GM18511 (cell line): ENCODE measurements around the gene RASSF3.
"Not testable (repeated sequence)": the region's sequence is repeated elsewhere in the genome, so short reads cannot be mapped to it uniquely, and the experiment has no call there.

ENCODE experiments used
- ATAC-seq: cut with Tn5 transposase; IDR thresholded peaks from one replicate; pipeline ENCODE4 v1.9.1; 2021; ENCODE audit warnings: mild to moderate bottlenecking, moderate library complexity; ENCODE audit not compliant: unreplicated experiment

RASSF3 gene

DNA sequence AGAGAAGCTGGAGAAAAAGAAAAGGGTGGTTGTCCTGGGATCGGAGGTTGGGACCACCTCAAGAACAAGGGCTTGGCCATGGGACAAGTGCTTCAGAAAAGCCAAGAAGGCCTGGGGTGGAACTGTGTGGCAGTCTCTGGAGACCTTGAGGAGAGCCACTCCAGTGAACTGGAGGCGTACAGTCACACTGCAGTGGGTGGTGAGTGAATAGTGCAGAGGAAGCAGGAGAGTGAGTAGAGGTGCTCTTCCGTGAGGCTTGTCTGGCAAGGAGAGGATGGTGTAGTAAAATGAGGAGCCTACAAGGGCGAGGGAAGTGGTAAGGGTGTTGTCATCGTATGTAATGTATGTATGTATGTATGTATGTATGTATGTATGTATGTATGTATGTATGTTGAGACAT lies 20.9 kb downstream of the RASSF3 start:
- peak; percentile 57 for ATAC-seq

DNA sequence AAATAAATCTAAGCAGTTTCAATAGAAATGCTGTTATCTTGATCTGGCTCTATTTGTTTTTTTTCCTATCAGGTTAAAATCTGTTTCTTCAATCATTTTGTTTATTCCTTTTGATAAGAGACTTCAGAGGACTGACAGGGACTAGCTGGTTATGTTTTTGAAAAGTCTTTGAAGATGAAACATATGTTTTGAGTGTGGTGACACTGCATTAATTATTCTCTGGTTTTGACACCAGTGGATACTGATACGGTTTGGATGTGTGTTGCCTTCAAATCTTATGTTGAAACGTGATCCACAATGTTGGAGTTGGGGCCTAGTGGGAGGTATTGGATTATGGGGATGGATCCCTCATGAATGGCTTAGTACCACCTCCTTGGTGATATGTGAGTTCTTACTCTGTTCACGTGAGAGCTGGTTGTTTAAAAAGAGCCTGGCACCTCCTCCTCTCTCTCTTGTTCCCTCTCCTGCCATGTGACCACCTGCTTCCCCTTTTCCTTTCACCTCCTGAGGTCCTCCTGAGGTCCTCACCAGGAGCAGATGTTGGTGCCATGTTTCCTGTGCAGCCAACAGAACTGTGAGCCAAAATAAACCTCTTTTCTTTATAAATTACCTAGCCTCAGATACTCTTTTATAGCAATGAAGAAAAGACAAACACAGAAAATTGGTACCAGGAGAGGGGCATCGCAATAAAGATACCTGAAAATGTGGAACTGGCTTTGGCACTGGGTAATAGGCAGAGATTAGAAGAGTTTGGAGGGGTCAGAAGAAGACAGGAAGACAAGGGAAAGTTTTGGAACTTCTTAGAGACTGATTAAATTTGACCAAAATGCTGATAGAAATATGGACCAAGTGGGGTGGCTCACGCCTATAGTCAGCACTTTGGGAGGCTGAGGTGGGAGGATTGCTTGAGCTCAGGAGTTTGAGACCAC lies 23.0 kb downstream of the RASSF3 start:
- ATAC-seq: no peak

DNA sequence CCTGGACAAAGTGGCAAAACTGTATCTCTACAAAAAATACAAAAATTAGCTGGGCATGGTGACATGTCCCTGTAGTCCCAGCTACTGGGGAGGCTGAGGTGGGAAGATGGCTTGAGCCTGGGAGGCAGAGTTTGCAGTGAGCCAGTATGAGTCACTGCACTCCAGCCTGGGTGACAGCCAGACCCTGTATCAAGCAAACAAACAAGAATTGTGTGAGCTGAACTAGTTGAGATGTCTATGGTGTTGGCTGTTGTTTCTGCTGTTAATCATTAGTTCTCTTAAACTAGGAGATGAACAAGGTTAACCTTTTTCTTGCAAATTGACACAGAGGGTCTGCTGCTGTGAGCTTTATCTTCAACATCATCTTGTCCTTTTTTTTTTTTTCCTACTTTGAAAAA lies 23.6 kb downstream of the RASSF3 start:
- peak; percentile 60 for ATAC-seq

DNA sequence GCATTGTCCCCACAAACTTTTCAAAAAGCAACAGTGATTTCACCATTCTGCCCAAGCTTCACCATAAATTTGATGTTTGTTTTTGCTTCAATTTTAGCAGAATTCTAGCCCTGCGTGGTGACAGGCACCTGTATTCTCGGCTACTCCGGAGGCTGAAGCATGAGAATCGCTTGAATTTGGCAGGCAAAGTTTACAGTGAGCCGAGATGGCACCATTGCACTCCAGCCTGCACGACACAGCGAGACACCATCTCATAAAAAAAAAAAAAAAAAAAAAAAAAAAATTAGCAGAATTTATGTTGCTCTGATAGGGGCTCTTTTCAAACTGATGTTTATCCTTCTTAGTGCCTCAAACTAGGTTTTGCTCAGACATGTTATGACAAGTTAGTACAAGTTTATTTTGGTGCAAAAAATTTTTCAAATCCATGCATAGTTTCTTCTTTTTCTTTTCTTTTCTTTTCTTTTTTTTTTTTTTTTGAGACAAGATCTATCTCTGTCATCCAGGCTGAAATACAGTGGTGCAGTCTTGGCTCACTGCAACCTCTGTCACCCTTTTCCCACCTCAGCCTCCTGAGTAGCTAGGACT lies 24.3 kb downstream of the RASSF3 start:
- no peak for ATAC-seq

DNA sequence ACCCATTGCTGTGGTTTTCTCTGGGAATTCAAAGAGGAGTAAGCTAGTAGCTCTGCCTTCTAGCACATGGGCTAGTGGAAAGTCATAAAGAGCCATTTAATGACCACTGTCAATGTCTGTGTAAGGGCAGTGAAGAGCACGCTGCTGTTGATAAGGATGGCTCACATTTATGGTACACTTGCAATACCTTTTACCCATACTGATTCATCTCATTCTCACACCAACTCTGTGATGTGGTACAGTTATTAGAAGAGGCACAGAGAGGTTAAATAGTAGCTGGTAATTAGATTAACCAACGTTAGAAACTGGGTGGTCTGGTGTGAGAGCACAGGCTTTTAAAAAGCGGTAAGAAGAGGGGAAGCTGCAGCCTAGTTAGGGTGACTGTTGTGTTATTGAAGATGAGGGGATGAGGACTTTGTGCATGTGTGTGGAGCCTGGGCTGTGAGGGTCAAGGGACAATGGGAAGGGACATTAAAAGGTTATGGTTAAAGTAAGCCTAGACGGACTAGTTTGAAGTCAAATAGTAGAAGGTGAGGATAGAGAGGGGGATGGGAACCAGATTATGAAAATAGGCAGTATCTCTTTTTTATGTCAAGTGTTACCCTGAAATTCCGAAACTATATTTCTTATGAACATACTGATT lies 25.2 kb downstream of the RASSF3 start:
- no peak for ATAC-seq

DNA sequence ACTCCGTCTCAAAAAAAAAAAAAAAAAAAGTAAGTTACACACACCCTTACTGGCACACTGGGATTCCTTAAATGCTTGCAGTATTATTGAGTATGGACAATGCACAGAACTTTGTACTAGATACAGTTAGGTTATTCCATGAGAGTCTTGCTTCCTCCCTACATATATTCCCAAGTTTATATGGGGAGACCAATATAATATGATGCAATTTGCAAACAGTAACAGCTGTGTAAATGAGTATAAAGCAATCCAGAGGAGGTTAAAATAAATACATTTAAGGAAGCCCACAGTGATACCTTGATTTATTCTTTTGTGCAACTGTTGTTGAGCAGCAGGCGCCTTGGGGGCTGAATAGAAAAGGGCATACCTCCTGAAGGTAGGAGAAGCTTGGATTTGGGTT lies 26.6 kb downstream of the RASSF3 start:
- ATAC-seq: no peak

DNA sequence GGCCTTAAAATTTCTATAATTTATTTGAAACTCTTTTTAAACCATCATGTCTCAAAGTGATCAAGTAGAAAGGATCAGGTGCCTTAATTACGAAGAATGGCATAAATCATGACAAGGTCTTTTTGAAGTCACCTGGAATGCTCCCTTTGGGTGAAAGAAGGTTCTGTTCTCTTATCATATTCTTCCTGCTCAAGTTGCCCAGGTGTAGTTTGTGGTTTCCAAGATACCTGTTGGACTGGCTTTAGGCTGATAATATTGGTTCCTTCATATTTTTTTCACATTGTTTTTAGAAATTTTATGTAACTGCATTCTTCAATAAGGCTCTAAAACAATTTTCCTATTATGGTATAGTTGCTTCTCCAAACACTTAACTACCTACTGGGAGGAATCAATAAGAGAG lies 29.2 kb downstream of the RASSF3 start:
- no peak for ATAC-seq

DNA sequence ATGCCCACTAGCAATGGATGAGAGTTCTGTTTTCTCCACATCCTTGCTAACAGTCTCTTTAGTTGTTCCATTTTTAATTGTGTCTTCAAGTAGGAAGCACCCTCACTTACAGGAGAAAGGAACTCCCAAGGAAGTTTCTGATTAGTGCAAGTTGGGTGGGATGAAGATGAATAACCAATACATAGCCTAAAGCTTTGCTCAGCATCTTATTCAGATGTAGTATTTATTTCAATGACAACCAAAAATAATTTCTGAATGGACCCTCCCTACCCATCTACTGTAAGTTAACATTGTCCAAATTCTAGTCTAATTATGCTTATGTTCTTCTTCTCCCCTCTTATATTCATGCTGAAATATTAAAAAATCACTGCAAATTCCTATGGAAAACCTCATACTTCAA lies 36.0 kb downstream of the RASSF3 start:
- no peak for ATAC-seq

DNA sequence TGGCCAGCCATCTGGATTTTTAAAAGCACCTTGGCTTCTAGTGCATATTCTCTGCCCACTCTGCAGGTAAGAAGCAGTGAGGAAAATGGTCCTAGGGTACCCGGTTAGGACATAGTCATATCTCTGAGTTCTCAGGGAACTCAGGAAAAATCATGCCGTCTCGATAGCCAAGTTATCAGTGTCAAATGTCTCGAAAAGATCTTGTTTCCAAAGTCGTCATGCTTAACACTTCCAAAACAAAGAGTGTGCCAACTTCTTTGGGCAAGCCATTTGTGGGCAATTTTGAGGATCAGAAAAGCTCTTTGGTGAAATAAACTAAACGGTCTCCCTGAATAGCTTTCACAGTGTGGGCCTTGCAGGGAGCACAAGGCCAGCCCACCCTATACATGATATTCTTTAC lies 39.2 kb downstream of the RASSF3 start:
- ATAC-seq: no peak

DNA sequence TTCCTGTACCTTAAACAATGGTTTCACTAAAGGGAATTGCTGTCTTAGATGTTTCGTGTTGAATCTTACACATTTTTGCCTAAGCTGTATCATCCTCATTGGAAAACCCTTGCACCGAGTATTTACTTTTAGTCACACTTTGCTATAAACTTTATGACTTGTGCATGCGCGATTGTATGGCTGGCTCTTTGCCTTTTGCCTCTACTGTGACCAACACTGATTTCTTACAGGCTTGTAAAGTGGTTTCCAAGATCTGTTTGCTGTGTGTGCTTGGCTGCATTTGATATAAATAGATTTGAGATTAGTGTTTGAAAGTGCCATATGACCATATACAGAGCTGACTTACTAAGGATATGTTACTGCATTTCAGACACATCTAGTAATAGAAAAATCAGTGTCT lies 40.5 kb downstream of the RASSF3 start:
- ATAC-seq: no peak

DNA sequence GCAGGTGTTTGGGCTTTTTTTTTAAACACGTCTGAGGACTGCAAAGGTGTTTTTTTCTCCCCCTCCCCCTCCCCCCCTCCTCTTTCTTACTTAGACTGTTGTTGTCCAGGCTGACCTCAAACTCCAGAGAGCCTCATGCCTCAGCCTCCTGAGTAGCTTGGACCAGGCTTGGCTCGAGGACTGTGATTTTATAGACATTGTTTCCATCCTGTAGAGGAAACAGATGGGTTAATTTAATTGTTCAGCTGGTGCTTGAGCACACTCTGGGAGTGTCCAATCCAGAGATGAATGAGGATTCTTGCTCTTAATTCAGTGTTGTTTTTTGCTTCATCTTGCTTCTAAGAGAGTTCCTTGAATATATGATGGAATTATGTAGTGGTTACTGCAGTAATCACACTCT lies 42.1 kb downstream of the RASSF3 start:
- ATAC-seq: no peak

DNA sequence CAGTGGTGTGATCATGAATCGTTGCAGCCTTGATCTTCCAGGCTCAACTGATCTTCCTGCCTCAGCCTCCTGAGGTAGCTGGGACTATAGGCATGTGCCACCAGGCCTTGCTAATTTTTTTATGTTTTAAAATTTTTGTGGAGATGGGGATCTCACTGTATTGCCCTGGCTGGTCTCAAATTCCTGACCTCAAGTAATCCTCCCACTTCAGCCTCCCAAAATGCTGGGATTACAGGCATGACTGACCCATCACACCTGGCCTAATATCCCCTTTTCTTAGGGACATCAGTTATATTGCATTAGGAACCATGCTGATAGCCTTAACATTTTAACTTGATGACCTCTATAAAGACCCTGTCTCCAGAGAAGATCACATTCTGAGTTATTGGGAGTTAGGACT lies 42.8 kb downstream of the RASSF3 start:
- ATAC-seq: no peak

DNA sequence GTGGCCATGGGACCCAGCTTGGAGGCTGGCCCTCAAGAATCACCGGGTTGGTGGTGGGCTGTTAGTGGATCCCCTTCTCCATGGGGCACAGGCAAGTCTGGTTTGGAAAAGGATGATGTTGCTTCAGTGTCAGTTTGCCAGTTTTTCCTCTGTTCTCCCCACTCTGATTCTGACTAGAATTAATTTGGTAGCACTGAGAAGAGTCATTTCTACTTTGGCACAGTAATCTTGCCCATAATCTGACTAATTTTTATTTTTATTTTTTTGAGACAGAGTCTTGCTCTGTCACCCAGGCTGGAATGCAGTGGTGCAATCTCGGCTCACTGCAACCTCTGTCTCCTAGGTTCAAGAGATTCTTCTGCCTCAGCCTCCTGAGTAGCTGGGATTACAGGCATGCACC lies 43.6 kb downstream of the RASSF3 start:
- not testable (repeated sequence) for ATAC-seq

DNA sequence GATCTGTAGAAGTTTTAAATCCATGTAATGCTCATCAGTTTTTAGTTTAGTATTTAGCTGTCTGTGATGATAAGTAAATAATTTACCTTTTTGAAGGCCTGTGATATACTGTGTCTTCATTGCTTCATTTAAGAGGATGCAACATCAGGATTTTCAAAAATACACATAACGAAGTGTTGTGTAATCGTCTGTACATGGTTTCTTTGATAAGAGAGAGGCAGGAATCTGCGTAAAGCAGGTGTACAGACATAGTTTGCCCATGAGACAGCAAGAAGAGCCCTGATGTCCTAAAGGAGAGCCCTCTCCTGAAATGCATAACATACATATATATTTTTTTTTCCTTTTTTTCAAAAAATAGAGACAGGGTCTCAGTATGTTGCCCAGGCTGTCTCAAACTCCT lies 44.8 kb downstream of the RASSF3 start:
- no peak for ATAC-seq

DNA sequence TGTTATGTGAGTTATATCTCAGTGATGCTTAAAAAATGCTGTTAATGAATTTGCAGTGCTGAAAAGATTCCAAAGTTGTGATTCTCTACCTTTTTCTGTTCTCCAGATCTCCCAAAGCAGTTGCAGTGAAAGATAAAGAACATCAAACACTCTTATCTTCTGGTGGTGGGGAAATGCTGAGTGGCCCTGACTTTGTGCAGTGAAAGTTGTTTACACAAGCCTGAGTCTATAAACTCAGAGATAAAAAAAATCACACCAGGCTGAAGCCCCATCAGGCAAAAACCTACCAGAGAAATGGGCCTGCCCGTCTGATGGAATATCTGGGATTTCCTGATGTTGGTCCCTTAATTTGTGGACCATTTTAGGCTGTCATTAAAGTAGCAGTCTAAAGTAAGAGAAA lies 46.1 kb downstream of the RASSF3 start:
- ATAC-seq: no peak

DNA sequence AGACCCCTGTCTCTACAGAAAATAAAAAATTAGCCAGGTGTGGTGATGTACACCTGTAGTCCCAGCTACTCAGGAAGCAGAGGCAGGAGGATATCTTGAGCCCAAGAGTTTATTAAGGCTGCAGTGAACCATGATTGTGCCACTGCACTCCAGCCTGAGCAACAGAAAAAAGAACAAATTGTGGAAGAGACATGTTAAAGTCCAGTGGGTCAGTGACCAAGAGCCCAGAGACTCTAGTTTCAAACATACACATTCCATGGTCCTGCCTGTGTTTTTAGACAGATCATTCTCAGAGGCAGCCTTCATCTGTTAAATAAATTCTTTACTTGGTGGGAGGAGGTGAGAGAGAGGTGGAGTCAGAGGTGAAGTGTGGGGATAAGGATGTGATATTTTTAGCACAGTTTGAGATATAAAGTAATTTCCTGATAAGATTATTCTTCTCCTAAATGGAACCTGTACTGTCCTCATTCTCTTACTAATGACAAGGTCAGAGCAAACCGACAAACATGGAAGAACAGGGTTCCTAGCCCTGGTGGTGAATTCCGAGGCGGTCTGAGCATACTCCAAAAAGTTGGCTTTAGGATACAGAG lies 48.7 kb downstream of the RASSF3 start:
- ATAC-seq: no peak

DNA sequence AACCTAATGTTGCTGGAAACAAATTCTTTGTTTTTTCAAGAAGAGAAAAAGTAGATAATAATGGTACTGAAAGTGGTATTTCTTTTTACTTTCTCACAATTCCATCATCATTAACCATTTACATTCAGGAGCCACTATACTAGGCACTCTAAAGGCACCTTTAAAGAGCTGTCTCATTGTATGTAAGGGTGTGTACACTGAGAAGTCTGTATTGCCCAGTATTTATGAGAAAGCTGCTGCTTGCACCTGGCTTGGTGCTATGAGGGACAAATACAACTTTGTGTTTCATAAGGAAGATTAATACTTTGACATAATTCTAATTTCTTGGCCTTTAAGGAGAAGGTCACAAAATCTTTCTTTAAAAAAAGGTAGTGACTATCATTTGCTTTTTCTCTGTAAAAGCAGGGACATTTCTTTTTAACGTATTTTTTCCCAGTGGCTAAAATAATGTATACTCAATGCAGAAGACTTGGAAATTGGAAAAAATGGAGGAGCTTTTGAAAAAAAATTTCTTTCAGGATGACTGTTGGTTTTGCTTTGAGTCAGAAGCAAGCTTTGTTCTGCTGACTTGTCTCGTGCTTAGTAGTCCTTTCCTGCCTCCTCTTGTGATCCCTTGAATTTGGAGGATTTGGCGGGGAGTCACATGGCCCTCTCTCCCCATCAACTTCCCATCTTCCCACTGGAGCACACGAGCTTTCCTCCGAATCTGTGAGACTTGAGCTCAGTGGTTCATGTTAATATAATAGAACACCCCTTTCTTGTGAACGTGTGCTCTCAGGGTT lies 50.1 kb downstream of the RASSF3 start:
- ATAC-seq: peak; percentile 69

DNA sequence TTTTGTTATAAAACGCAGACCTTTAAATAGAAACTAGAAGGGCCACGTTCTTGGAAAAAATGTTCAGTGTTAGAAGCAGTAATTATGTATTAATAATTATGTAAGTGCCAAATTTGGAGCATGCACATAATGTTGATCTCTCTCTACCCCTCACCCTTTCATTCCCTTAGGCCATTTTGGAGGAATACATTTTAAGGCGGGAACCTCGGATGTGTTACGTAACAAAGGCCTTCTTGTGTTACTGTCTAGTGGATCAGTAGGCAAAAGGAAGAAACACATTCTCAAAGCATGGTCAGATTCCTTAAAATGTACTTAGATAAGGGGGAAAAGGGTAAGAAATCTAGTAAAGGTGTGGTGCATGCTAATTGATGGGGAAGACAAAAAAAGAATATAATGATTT lies 52.7 kb downstream of the RASSF3 start:
- no peak for ATAC-seq

DNA sequence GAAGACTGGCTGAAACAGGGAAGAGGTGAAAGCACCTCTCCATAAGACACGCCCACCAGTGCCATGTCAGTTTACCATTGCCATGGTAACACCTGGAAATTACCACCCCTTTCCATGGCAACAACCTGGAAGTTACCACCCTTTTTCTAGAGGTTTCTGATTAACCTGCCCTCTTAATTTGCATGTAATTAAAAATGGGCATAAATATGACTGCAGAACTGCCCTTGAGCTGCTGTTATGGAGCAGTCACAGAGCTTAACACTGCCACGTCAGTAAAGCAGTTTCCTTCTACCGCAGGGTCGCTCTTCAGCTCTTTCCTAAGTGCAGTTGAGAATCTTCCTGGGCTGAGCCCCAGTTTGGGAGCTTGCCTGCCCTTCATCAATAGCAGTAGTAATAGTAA lies 55.2 kb downstream of the RASSF3 start:
- peak; percentile 51 for ATAC-seq

DNA sequence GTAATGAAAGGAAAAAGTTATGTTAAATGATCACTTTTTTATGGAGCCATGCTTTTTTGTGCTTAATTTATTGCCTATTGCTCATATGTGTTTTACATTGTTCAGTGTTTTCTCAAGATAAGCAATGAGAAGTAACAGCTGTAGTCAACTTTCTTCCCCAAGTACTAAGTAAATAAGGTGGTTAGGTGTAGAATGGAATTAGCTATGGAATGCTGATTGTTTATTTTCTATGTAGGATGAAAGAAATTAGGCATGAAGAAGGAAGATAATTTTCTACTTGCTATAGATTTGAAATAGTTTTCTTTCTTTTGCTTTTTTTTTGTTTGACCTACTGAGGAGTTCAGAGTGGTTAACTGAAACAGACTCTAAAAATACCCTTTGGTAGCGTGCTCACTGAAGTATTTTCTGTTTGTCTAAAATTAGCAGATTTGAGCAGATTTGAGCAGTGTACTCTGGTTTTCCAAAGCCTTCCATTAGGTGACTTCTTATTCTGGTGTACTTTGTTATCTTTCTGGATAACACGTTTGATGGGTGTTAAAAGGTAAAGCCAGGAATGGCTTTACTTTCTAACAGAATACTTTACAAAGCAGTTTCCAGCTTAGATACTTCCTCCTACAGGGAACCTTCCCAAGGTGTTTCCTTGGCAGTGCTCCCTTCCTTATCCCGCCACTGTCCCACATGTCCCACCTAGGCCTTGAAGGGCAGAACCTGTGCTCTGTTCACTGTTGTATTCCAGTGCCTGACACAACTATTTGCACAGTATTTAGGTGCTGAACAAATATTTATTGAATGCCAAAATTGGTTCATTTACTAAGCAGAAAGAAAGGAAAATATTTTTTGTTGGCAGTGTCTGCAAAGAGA lies 56.0 kb downstream of the RASSF3 start:
- ATAC-seq: peak; percentile 30
